ENCODE data around the gene TAOK2. TPM values are rescaled to one million over a fixed set of nuclear protein-coding genes. Genes with fewer than 3 reads are reported as not detected.

TAOK2 gene
- total RNA-seq, 1 experiment from 2014 or later = 56.8 TPM

- no peak for DNase-seq (ENCODE audit: low spot score)
Measured at GRCh38 chr16:29987371-29988085, 13.9 kb downstream of the TAOK2 start.

DNA sequence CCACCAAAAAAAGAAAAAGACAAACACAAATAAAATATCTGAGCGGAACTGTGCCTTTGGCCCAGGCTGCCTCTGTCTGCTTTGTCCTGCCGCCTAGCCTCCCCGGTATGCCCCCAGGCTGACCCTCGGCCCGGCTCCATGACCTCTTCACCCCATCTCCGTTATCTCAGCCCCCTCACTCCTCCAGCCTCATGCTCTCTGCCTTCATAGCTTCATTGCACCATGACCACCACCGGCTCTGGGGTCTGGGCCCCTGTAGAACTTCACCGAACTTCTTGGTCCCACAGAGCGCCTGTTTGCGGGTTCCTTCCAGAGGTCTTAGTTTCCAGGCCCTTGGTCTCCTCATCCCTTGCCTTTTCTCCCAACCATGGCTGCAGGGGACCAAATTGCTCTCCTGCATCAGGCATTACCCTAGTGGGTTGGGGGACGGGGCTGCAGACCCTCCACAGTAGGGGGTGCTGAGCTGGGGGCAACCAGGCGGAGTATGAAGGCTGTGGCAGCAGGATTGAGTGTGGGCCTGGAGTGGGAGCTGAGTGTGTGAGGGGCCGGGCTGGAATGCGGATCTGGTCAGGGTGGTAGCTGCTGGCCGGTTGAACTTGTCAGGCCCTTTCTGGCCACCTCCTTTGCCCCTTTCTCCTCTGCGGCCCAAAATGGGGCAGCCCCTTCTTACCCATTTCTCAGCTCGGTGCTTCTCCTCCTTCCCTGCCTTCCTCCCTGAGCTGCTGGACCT lies 14.8 kb downstream of the TAOK2 start:
- DNase-seq (ENCODE audit: low spot score) = no peak

DNA sequence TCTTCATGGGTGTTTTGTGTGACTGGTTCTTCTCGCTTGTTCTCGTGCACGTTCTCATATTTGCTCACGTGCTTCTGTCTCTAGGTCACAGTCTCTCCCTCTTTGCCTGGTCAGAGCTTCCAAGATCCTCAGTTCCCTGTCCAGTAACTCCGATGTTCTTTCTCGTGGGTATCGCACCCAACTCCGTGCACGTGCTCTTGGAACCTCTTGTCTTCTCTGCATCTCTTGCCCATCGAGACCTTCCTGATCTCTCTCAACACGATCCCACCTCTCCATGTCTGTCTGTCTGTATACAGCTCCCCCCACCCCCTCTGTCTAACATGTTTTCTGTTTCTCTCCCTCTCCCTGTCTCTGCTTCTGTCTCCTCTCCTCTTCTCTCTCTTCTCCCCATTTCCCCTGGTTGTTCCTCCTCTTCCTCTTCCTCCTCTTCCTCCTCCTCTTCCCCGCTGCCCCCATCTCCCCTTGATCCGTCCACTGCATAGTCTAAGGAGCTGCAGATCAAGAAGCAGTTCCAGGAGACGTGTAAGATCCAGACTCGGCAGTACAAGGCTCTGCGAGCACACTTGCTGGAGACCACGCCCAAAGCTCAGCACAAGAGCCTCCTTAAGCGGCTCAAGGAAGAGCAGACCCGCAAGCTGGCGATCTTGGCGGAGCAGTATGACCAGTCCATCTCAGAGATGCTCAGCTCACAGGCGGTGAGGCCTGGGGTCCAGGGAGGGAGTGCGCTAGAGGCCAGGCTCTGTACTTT lies 15.6 kb downstream of the TAOK2 start:
- no peak for DNase-seq (ENCODE audit: low spot score)

DNA sequence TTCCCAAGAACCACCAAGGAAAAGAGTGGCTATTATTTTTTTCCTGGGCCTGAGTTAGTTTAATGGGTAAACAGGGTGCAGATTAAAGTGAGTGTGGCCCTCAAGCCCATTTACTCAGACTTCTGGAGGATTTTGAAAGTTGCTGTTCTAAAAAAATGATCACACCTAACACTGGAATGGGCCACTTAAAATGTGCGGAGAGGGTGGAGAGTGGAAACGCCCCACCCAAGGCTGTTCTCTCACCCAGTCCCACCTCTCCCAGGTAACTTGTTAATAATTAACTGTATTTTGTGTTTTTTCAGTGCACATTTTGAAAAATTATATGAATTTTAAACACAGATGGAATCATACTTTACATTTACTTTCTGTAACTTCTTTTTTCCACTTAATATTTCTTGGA lies 16.4 kb downstream of the TAOK2 start:
- DNase-seq (ENCODE audit: low spot score) = no peak

- DNase-seq (ENCODE audit: low spot score) = no peak
Measured at GRCh38 chr16:29990883-29991570, 17.4 kb downstream of the TAOK2 start.

DNA sequence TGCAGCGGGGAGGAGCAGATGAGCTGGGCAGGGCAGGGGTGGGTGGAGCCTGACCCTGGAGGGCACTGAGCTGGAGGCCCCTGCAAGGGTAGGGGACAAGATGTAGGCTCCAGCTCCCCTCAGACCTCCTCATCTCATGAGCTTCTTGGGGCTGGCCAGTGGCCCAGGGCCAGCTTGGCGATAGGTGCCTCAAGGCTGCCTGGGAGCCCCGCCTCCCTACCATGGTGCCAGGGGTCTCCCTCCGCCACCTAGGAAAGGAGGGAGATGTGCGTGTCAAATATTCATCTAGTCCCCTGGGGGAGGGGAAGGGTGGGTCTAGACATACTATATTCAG lies 17.9 kb downstream of the TAOK2 start:
- DNase-seq (ENCODE audit: low spot score) = no peak

DNA sequence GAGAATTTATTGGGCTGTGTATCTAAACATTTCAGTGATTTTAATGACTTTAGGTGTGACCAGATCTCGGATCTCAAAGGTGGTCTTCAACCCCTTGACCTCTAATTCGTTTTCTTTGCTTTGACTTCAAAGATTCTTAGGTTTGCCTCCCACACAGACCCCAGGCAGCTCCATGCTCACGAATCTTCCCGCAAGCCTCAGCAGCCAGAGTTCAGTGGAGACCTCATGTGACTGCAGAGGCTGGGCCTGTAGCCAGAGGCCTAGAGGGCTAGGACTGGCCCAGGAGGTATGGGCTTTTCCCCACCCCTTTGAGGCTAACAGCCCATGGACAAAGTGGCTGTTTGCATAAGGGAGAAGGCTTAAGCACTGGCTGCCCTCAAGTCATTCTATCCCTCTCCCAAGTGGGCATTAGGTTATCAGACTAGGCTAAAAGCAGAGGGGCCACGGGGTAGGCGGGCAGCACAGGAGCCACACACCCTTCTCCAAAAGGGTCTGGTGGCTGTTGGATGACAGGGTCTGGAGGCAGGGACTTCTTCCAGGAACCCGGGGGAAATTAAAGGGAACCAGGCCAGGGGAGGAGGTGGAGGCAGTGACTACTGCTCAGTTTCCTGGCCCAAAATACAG lies 18.8 kb downstream of the TAOK2 start:
- DNase-seq (ENCODE audit: low spot score) = no peak

- DNase-seq (ENCODE audit: low spot score) = no peak
Measured at GRCh38 chr16:29993191-29993902, 19.7 kb downstream of the TAOK2 start.

- DNase-seq (ENCODE audit: low spot score) = no peak
Measured at GRCh38 chr16:29993903-29994599, 20.4 kb downstream of the TAOK2 start.

DNA sequence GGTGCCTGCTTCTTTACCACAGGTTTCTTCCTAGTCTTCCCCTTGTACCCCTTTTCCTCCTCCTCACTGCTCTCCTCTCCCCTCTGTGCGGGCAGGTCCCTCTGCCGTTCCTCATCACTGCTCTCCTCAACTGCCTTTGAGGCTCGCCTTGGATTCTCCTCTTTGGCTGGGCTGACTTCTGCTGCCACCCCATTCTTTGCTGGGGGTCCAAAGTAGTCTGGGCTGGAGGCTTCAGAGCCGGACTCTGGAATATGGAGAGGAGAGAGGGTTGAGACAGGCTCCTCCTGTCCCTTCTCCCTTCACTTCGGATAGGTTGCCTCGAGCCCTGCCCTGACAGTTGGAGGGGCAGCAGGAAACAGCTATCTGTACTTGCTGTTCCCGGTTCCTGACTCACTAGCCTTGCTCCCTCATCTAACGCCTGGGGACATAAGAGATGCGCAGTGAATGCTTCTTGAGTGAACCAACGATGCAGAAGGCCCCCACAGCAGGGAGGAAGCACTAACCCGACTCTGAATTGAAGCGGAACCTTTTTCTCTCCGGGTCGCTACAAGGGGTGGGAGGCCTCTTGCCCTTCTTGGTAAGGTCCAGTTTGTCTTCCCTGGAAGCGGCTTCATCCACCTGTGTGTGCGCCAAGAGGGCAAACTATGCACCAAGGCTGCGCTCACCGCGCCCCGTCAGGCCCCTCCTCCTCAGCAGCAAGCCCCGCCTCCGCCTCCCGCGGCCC lies 21.1 kb downstream of the TAOK2 start:
- DNase-seq (ENCODE audit: low spot score) = peak; percentile 69

GRCh38 chr16:29995324-29995910 lies 21.7 kb downstream of the TAOK2 start, which contains the start of gene HIRIP3:
TSS of gene HIRIP3 (minus strand) at chr16:29995617. CDS start at chr16:29995605, 12 bp downstream.
- peak; percentile 86 for DNase-seq (ENCODE audit: low spot score)

DNA sequence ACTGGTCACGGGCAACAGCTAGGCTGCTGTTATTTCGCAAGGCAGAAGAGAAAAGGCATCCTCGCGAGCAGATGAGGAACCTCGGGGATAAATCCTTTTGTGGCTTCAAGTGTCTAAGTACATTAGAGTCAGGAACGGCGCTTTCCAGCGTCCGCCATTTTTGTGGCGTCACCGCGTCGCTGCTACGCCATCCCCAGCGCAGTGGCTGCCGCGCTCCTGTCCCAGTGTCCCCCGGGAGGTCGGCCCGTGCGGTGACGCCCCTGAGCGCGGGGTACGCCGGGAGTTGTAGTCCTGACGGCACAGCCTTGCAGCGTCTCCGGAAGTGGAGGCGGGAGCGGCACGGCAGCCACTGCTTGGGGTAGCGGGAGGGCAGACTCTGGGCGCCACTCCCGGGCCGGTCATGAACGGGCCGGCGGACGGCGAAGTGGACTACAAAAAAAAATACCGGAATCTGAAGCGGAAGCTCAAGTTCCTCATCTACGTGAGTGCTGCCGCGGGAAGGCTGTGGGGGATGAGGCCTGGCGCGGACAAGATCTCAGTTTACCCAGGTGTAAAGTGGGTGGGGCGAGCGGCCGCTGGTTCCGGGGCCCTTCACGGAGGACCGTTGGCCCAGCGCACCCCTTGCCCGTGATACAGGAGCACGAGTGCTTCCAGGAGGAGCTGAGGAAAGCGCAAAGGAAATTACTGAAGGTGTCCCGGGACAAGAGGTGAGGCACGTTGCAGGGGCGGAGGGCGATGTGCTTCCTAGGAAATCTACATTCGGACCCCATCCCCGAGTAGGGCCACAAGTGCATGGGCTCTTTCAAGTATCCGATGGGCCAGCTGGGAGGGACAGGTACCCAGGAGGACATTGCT lies 22.5 kb downstream of the TAOK2 start, which contains the start of gene INO80E:
Gene INO80E, plus strand, starts transcription at position 331 of the 855 bp plus-strand sequence. Its CDS starts 70 bp downstream, at position 401.
- DNase-seq (ENCODE audit: low spot score) = peak; percentile 96

- no peak for DNase-seq (ENCODE audit: low spot score)
Measured at GRCh38 chr16:29996766-29997250, 23.1 kb downstream of the TAOK2 start.

GRCh38 chr16:29999605-30000004 lies 25.9 kb downstream of the TAOK2 start:
- no peak for DNase-seq (ENCODE audit: low spot score)

GRCh38 chr16:30000735-30001631 lies 27.3 kb downstream of the TAOK2 start:
- no peak for DNase-seq (ENCODE audit: low spot score)

DNA sequence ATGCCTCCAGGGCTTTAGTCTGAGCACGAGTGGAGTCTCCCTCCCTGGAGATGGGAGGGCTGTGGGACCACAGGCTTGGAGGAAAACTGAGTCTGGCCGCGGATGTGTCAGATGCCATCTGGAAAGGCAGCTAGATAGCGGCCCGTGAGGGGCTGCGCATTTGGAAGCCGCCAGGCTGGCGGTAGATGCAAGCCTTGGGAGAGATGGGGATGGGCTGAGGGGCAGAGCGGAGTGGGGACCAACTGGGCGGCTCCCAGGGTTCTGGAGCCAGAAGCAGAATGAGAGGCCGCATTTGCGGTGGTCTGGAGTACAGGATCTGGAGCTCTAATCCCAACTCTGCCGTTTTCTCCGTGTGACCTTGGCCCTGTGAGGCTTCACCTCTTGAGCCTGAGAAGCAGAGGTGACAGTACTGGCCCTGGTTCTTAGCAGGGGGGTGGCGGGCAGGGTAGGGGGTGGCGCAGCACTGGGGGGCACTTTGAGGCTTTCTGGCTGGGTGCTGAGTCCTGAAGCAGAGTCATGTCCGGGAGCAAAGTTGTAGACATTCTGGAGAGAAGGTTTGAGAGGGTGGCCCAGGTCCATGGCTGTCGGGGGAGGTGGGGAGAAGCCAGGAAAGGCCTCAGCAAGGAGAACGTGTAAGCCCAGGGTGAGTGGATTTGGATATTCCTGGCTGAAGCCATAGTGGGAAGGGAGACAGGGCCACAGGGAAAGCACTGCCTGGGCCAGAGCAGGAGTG lies 29.1 kb downstream of the TAOK2 start:
- no peak for DNase-seq (ENCODE audit: low spot score)
